Measurements from ENCODE around the gene MEP1A. TPM values are rescaled to one million over a fixed set of nuclear protein-coding genes. Genes with fewer than 3 reads are reported as not detected.
"Not testable (repeated sequence)": the region's sequence is repeated elsewhere in the genome, so short reads cannot be mapped to it uniquely, and the experiment has no call there.

Gene MEP1A
- total RNA-seq, 1 donor from 2014 or later = not detected

GRCh38 chr6:46757214-46757596 is 36.0 kb upstream of the MEP1A start:
- Histone ChIP-seq H3K4me1 (no peaks in the 10 kb centered on the region), H3K36me3 (no peaks in the 10 kb centered on the region), H3K4me3 (no peak overlapping the region), H3K27me3 (peaks cover 5% of the 10 kb centered on the region), H3K27ac (no peak overlapping the region), H3K9me3 (no peaks in the 10 kb centered on the region)
- intact Hi-C loops (cut with DNase I) = no loop called here
- ATAC-seq (peak; percentile 79), DNase-seq (no peak)
- TF ChIP-seq, protein P1, sequence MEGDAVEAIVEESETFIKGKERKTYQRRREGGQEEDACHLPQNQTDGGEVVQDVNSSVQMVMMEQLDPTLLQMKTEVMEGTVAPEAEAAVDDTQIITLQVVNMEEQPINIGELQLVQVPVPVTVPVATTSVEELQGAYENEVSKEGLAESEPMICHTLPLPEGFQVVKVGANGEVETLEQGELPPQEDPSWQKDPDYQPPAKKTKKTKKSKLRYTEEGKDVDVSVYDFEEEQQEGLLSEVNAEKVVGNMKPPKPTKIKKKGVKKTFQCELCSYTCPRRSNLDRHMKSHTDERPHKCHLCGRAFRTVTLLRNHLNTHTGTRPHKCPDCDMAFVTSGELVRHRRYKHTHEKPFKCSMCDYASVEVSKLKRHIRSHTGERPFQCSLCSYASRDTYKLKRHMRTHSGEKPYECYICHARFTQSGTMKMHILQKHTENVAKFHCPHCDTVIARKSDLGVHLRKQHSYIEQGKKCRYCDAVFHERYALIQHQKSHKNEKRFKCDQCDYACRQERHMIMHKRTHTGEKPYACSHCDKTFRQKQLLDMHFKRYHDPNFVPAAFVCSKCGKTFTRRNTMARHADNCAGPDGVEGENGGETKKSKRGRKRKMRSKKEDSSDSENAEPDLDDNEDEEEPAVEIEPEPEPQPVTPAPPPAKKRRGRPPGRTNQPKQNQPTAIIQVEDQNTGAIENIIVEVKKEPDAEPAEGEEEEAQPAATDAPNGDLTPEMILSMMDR (IDR thresholded peaks at IDR 0.05) = no peak

GRCh38 chr6:46758960-46759753 is 34.0 kb upstream of the MEP1A start:
- TF ChIP-seq, protein P1 (IDR thresholded peaks at IDR 0.05) = no peak
- Histone ChIP-seq H3K36me3 (no peaks in the 10 kb centered on the region), H3K9me3 (no peaks in the 10 kb centered on the region), H3K4me1 (no peaks in the 10 kb centered on the region), H3K27ac (no peak overlapping the region), H3K4me3 (no peak overlapping the region), H3K27me3 (peaks cover 5% of the 10 kb centered on the region)
- DNase-seq (no peak), ATAC-seq (no peak)
- intact Hi-C loops (cut with DNase I) = no loop called here

GRCh38 chr6:46760925-46761324 is 32.3 kb upstream of the MEP1A start:
- Histone ChIP-seq H3K4me3 (no peak overlapping the region), H3K36me3 (no peaks in the 10 kb centered on the region), H3K27ac (no peak overlapping the region), H3K4me1 (no peaks in the 10 kb centered on the region), H3K27me3 (no peaks in the 10 kb centered on the region), H3K9me3 (no peaks in the 10 kb centered on the region)
- ATAC-seq (no peak), DNase-seq (no peak)
- TF ChIP-seq, protein P1 (IDR thresholded peaks at IDR 0.05) = no peak
- intact Hi-C loops (cut with DNase I) = no loop called here

- intact Hi-C loops (cut with DNase I) = no loop called here
- ATAC-seq (no peak), DNase-seq (no peak)
- Histone ChIP-seq H3K4me3 (no peak overlapping the region), H3K36me3 (no peaks in the 10 kb centered on the region), H3K4me1 (no peaks in the 10 kb centered on the region), H3K27me3 (no peaks in the 10 kb centered on the region), H3K27ac (no peak overlapping the region), H3K9me3 (no peaks in the 10 kb centered on the region)
- TF ChIP-seq, protein P1 (IDR thresholded peaks at IDR 0.05) = no peak
Measured at GRCh38 chr6:46763466-46763865, 29.7 kb upstream of the MEP1A start.

GRCh38 chr6:46764280-46764679 is 28.9 kb upstream of the MEP1A start:
- H3K27me3 ChIP-seq; ATAC-seq; DNase-seq; H3K27ac ChIP-seq; intact Hi-C loops (cut with DNase I); H3K4me1 ChIP-seq; H3K4me3 ChIP-seq; H3K36me3 ChIP-seq; H3K9me3 ChIP-seq: not testable (repeated sequence)

DNA sequence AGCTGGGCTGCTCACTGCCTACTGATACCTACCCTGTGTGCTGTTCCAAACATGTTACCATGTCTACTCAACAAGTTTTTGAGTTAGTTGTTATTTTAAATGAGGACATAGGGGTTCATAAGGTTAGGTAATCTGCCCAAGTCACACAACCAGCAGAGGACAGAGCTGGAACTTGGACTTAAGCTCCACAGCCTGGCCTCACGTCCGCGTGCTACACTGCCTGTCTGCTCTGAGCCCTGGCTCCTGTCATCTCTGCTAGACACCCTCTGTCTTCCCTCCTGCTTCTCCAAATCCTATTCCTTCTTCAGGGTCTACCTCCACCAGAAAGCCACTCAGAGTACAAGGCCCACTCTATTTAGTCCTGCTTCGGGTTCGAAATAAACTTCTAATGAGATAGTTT is 28.2 kb upstream of the MEP1A start:
- Histone ChIP-seq H3K27me3 (no peaks in the 10 kb centered on the region), H3K4me1 (no peaks in the 10 kb centered on the region), H3K9me3 (no peaks in the 10 kb centered on the region), H3K27ac (no peak overlapping the region), H3K36me3 (no peaks in the 10 kb centered on the region), H3K4me3 (no peak overlapping the region)
- intact Hi-C loops (cut with DNase I) = no loop called here
- no peak for DNase-seq
- ATAC-seq = no peak
- TF ChIP-seq, protein P1 (IDR thresholded peaks at IDR 0.05) = no peak
